SU-DHL-6 (cell line): Measurements from ENCODE around the gene NTRK2.

Experiments
- H2AFZ ChIP-seq: fragments of 200-600 bp; sonication (generic); 2 replicates; pipeline ENCODE4 v1.6.1; 2014; ENCODE audit warnings: low read depth, mild to moderate bottlenecking, moderate library complexity, mixed read lengths, antibody characterized with exemption, low read length; ENCODE audit not compliant: severe bottlenecking
- H3F3A ChIP-seq: fragments of 200-600 bp; shearing (Covaris generic); 2 replicates; pipeline ENCODE4 v1.6.0; 2016; ENCODE audit warnings: antibody characterized with exemption, mild to moderate bottlenecking; ENCODE audit not compliant: insufficient read depth
- H3K27ac ChIP-seq: fragments of 200-600 bp; sonication (generic); 2 replicates; pipeline ENCODE4 v1.5.1; 2016; ENCODE audit warnings: low read depth, mild to moderate bottlenecking, low read length, moderate library complexity, mixed read lengths
- H3K27me3 ChIP-seq: fragments of 200-600 bp; sonication (generic), shearing (Covaris generic); 2 replicates; pipeline ENCODE4 v1.6.0; 2014; ENCODE audit warnings: mild to moderate bottlenecking, low read length
- H3K36me3 ChIP-seq: fragments of 200-600 bp; sonication (generic); 2 replicates; pipeline ENCODE4 v1.6.1; 2014; ENCODE audit warnings: mild to moderate bottlenecking, low read length, mixed read lengths
- H3K4me2 ChIP-seq: fragments of 300-600, 200-600 bp; shearing (Covaris generic), sonication (generic); 2 replicates; pipeline ENCODE4 v1.6.0; 2014; ENCODE audit warnings: low read length, low read depth, mild to moderate bottlenecking; ENCODE audit not compliant: poor library complexity, severe bottlenecking
- H3K4me3 ChIP-seq: fragments of 200-600 bp; sonication (generic); 2 replicates; pipeline ENCODE4 v1.5.1; 2014; ENCODE audit warnings: antibody characterized with exemption, low read length, mild to moderate bottlenecking, mixed read lengths; ENCODE audit not compliant: insufficient read depth, poor library complexity, severe bottlenecking
- H3K79me2 ChIP-seq: fragments of 200-600 bp; sonication (generic); 2 replicates; pipeline ENCODE4 v1.6.1; 2014; ENCODE audit warnings: mild to moderate bottlenecking, low read length, moderate library complexity; ENCODE audit not compliant: insufficient read depth
- H3K9ac ChIP-seq: fragments of 200-600 bp; sonication (generic); 2 replicates; pipeline ENCODE4 v1.7.0; 2014; ENCODE audit warnings: mild to moderate bottlenecking, low read length
- H3K9me2 ChIP-seq: fragments of 200-600 bp; sonication (generic); replicated peaks from 2 replicates; pipeline ENCODE4 v1.6.1; 2014; ENCODE audit warnings: low read length; ENCODE audit not compliant: insufficient read depth
- H3K9me3 ChIP-seq: fragments of 200-600 bp; sonication (generic); 2 replicates; pipeline ENCODE4 v1.6.1; 2014; ENCODE audit warnings: low read length, mixed read lengths; ENCODE audit not compliant: insufficient read depth
- H4K20me1 ChIP-seq: fragments of 200-600 bp; sonication (generic); 2 replicates; pipeline ENCODE4 v1.6.1; 2014; ENCODE audit warnings: low read depth, mild to moderate bottlenecking, antibody characterized with exemption, low read length, moderate library complexity, mixed read lengths
- EZH2phosphoT487 ChIP-seq: fragments of 200-600 bp; sonication (generic), shearing (Covaris generic); conservative IDR thresholded peaks from 2 replicates; pipeline ENCODE4 v1.6.1; 2018; ENCODE audit warnings: mild to moderate bottlenecking, antibody characterized with exemption, low read length, moderate library complexity, mixed read lengths
- TF ChIP-seq, protein P1 (sequence below): fragments of 200-600 bp; sonication (generic); IDR thresholded peaks from one replicate; pipeline ENCODE4 v1.5.1; 2017; ENCODE audit warnings: antibody characterized with exemption, mild to moderate bottlenecking, low read length, moderate library complexity; ENCODE audit not compliant: insufficient read depth, poor library complexity, severe bottlenecking

Gene NTRK2

DNA sequence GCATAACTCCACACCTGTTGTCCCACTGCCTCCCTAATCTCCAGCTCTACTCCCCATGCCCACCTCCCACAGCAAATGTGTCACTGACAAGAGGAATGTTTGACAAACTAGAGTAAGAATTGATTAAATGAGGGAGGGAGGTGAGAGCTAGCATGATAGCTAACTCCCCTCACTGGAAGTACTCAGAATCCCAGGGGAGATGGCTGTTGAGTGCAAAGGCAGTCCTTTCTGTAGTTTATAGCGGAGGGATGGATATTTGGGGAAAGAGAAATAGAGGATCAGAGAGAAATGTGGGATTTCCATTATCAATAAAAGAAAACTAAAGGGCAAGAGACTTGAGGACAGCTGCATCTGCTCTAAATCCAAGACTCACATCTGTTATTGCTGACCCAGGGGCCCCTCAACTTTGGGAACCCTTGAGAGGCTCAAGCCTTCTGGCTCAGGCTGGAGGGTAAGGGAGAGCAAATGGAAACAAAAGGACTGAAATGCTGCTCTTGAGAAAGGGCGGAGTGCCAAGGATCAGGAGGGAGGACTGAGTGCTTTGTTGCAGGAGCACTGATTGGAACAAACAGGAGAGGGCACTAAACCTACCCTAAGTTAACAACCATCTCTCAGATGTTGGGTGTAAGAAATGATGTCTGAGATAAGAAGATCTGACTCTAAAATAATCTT lies 372.1 kb downstream of the NTRK2 start:
- Histone ChIP-seq H3K9me3 (no peaks in the 10 kb centered on the region), H3K36me3 (no peaks in the 10 kb centered on the region), H2AFZ (no peak overlapping the region), H3K9me2 (no peaks in the 10 kb centered on the region), H3K27me3 (no peaks in the 10 kb centered on the region), H3K4me3 (no peak overlapping the region), H3K9ac (no peak overlapping the region), H4K20me1 (no peaks in the 10 kb centered on the region), H3K79me2 (no peaks in the 10 kb centered on the region), H3F3A (no peaks in the 10 kb centered on the region), H3K27ac (no peak overlapping the region), H3K4me2 (no peak overlapping the region)
- TF ChIP-seq EZH2phosphoT487 = no peak
- TF ChIP-seq, protein P1, sequence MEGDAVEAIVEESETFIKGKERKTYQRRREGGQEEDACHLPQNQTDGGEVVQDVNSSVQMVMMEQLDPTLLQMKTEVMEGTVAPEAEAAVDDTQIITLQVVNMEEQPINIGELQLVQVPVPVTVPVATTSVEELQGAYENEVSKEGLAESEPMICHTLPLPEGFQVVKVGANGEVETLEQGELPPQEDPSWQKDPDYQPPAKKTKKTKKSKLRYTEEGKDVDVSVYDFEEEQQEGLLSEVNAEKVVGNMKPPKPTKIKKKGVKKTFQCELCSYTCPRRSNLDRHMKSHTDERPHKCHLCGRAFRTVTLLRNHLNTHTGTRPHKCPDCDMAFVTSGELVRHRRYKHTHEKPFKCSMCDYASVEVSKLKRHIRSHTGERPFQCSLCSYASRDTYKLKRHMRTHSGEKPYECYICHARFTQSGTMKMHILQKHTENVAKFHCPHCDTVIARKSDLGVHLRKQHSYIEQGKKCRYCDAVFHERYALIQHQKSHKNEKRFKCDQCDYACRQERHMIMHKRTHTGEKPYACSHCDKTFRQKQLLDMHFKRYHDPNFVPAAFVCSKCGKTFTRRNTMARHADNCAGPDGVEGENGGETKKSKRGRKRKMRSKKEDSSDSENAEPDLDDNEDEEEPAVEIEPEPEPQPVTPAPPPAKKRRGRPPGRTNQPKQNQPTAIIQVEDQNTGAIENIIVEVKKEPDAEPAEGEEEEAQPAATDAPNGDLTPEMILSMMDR = no peak

DNA sequence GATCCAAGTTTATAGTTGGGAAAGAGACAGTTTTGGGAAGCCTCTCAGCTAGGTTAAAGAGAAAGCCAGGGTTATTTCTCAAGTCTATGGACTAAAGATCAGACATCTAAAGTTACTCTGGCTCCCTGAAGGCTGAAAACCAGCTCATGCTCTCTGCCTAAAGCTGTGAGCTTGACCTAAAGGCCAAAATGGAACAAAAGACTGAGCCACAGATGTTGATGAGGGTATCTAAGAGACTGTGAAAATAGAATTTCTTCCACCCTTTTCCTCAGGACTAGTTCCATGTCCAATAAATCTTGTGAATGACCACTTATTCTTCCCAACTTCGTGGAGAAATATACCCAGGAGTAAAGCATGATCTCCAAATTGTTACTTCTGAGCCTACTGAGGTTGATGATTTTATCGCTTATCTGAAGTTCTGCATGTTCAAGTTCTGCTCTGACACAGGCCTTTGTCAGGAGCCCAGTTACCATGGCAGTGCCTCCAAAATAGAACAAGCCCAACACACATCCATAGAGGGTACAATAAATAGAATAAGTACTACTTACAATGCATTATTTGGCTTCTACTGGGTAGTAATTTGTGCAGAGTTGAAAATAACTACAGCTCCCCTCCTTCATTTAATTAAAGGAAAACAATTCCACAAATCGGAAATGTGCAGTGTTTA lies 373.6 kb downstream of the NTRK2 start:
- no peak overlapping the region for H3K9ac ChIP-seq
- no peaks in the 10 kb centered on the region; the same call in 1 of the 2 replicates for H3K9me2 ChIP-seq
- H3K36me3 ChIP-seq = no peaks in the 10 kb centered on the region
- H3F3A ChIP-seq = no peaks in the 10 kb centered on the region
- no peak for TF ChIP-seq EZH2phosphoT487
- TF ChIP-seq, protein P1 = no peak
- no peaks in the 10 kb centered on the region for H3K27me3 ChIP-seq
- H3K79me2 ChIP-seq = no peaks in the 10 kb centered on the region
- H4K20me1 ChIP-seq = no peaks in the 10 kb centered on the region
- H3K9me3 ChIP-seq = no peaks in the 10 kb centered on the region
- H3K4me2 ChIP-seq = no peak overlapping the region
- no peak overlapping the region for H3K4me3 ChIP-seq
- no peak overlapping the region for H2AFZ ChIP-seq
- H3K27ac ChIP-seq = no peak overlapping the region

DNA sequence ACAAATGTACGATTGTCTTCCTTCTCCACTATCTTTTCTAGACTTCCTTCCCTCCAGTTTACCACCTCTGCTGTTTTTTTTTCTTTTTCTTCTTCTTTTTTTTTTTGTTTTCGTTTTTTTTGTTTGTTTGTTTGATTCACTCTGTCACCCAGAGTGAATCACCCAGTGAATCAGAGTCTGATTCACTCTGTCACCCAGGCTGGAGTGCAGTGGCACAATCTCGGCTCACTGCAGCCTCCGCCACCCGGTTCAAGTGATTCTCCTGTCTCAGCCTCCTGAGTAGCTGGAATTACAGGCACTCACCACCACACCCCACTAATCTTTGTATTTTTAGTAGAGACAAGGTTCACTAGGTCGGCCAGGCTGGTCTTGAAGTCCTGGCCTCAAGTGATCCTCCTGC lies 375.7 kb downstream of the NTRK2 start:
- no peaks in the 10 kb centered on the region for H3K27me3 ChIP-seq

More for the DNA sequence above, 375.7 kb downstream of the NTRK2 start:
- Histone ChIP-seq H3F3A (no peaks in the 10 kb centered on the region), H3K9me2 (no peaks in the 10 kb centered on the region; the same call in 1 of the 2 replicates), H3K4me3 (no peak overlapping the region), H3K36me3 (no peaks in the 10 kb centered on the region), H2AFZ (no peak overlapping the region), H3K79me2 (no peaks in the 10 kb centered on the region), H4K20me1 (no peaks in the 10 kb centered on the region), H3K27ac (no peak overlapping the region), H3K4me2 (no peak overlapping the region), H3K9me3 (no peaks in the 10 kb centered on the region), H3K9ac (no peak overlapping the region)
- TF ChIP-seq, protein P1 = no peak
- TF ChIP-seq EZH2phosphoT487 = no peak
